K562 (cell line): ENCODE data around the gene HNRNPU. TPM values are rescaled to one million over a fixed set of nuclear protein-coding genes. Genes with fewer than 3 reads are reported as not detected.
A peak's percentile ranks its signal among the peaks of the same experiment; 100 is the strongest.

Source experiments
- ARID1B ChIP-seq: fragments of 450-650 bp; IDR thresholded peaks from 2 replicates; pipeline ENCODE4 v1.6.1; 2016; ENCODE audit warnings: antibody characterized with exemption, mild to moderate bottlenecking, inconsistent platforms
- BACH1 ChIP-seq: fragments of 200-800 bp; sonication (Bioruptor generic); IDR thresholded peaks from 2 replicates; pipeline ENCODE4 v1.6.1; 2016; ENCODE audit warnings: missing genetic modification characterization, missing compliant biosample characterization
- CHD1 ChIP-seq: fragments of 200-600 bp; sonication (generic); IDR thresholded peaks from one replicate; pipeline ENCODE4 v1.6.1; 2012; ENCODE audit warnings: mild to moderate bottlenecking, moderate library complexity, low read length, inconsistent platforms
- HDGF ChIP-seq: fragments of 450-650 bp; IDR thresholded peaks from 2 replicates; pipeline ENCODE4 v1.6.1; 2016
- KLF10 ChIP-seq: fragments of 250-450 bp; sonication (Bioruptor Pico); IDR thresholded peaks from 2 replicates; pipeline ENCODE4 v1.6.1; 2021; ENCODE audit warnings: matching md5 sums
- KLF6 ChIP-seq: fragments of 250-450 bp; sonication (Bioruptor Pico); IDR thresholded peaks from 2 replicates; pipeline ENCODE4 v1.4.0; 2020; ENCODE audit warnings: mild to moderate bottlenecking, moderate library complexity, borderline replicate concordance
- NFE2L1 ChIP-seq: fragments of 450-650 bp; IDR thresholded peaks from 2 replicates; pipeline ENCODE4 v1.6.1; 2016; ENCODE audit warnings: missing genetic modification characterization, low read depth, mild to moderate bottlenecking, missing compliant biosample characterization, moderate library complexity, borderline replicate concordance
- NR2C1 ChIP-seq, 2 experiments: fragments of 450-650 bp; IDR thresholded peaks; 2 replicates each; pipeline ENCODE4 v1.6.1; 2017; ENCODE audit warnings: mild to moderate bottlenecking in 2 of 2, antibody characterized with exemption in 1 of 2, inconsistent platforms in 1 of 2, missing compliant biosample characterization in 1 of 2, missing genetic modification characterization in 1 of 2
- U2AF2 ChIP-seq: fragments of 200-400 bp; formaldehyde crosslinking; optimal IDR thresholded peaks from 2 replicates; pipeline ENCODE3; 2017; ENCODE audit warnings: low read depth, mild to moderate bottlenecking, low read length
- ZC3H11A ChIP-seq: IDR thresholded peaks from 2 replicates; pipeline ENCODE4 v1.6.1; 2012; ENCODE audit warnings: low read depth, low read length, improper control_type of control experiment
- ZFX ChIP-seq: sonication (generic); formaldehyde crosslinking; IDR thresholded peaks from 2 replicates; pipeline ENCODE4 v1.8.0; 2022; ENCODE audit warnings: mild to moderate bottlenecking, missing genetic modification reagents, moderate library complexity
- polyA plus RNA-seq, 8 experiments: library from polyadenylated mRNA; depleted of rRNA in 4 of 8; stranded (reverse) in 5 of 8; unstranded in 3 of 8; fragments of >200 nt; fragmentation: Nextera tagmentation in 2 of 8; fragmentation: Illumina TruSeq in 1 of 8; extraction: Ambion mirVana in 2 of 8; extraction: Trizol in 1 of 8; gene quantifications; 2 replicates each; pipeline versions ENCODE4 v1.2.1 to v1.2.3, GENCODE V29; 2011 to 2014; ENCODE audit warnings: inconsistent platforms in 1 of 8, missing spikeins in 1 of 8
- total RNA-seq, 7 experiments: library from RNA; depleted of rRNA in 6 of 7; stranded (reverse); fragments of >200 nt in 6 of 7; fragmentation: Illumina TruSeq in 2 of 7; extraction: Trizol in 2 of 7; gene quantifications; 2 replicates each; pipeline versions ENCODE4 v1.2.1 to v1.2.3, GENCODE V29; 2011 to 2021; ENCODE audit warnings: low replicate concordance in 1 of 7
- TF ChIP-seq, protein P1 (sequence below): fragments of 250-450 bp; sonication (Bioruptor Pico); IDR thresholded peaks from 2 replicates; pipeline ENCODE4 v1.5.0; 2021; ENCODE audit warnings: mild to moderate bottlenecking, borderline replicate concordance
- TF ChIP-seq, protein P2 (sequence below): fragments of 200-800 bp; sonication (Bioruptor generic); IDR thresholded peaks from 2 replicates; pipeline ENCODE4 v1.6.1; 2017; ENCODE audit warnings: missing genetic modification characterization, missing compliant biosample characterization
- TF ChIP-seq, protein P3 (sequence below), 2 experiments: fragments of 450-650 bp; IDR thresholded peaks; 2 replicates each; pipeline ENCODE4 v1.6.1; 2018; ENCODE audit warnings: mild to moderate bottlenecking in 2 of 2, low read depth in 1 of 2; ENCODE audit not compliant: partially characterized antibody in 2 of 2

Gene HNRNPU
- total and polyA plus RNA-seq, 9 of the 15 experiments (the other 6 are each of a cell fraction or from before 2014, with no cell fraction given), result 159 to 777 (median 577) TPM

DNA sequence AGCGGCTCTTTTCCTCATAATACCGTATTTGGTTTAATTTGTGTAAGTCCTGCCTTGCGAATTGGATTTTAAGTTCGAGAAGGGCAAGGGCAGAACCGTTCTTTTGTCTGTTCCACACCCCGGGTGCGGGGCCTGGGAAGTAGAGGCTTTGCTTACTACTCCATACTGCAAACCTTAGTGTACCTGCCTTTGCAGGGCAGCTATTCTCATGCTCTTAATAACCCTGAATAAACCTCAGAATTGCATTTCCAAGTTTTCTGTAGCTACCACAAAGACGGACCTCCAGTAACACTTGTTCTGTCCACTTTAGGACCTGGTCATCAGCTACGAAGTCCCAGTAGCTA, 657 bp upstream of the HNRNPU start (continued):
- 0 out of 2 replicates have a peak, but pooled peaks have one; percentile 23 for TF ChIP-seq KLF10 (CRISPR knock-in tag)
- peak; percentile 25; the same call in 1 of the 2 replicates for TF ChIP-seq ZC3H11A
- 0 out of 2 replicates have a peak, but pooled peaks have one; percentile 22 for TF ChIP-seq KLF6 (CRISPR knock-in tag)
- TF ChIP-seq ZFX (CRISPR knock-in tag), result peak; percentile 7
- TF ChIP-seq U2AF2, result no peak
- TF ChIP-seq HDGF, result 0 out of 2 replicates have a peak, but pooled peaks have one; percentile 51
- peak; percentile 17 for TF ChIP-seq BACH1 (tag)
- TF ChIP-seq, protein P1, sequence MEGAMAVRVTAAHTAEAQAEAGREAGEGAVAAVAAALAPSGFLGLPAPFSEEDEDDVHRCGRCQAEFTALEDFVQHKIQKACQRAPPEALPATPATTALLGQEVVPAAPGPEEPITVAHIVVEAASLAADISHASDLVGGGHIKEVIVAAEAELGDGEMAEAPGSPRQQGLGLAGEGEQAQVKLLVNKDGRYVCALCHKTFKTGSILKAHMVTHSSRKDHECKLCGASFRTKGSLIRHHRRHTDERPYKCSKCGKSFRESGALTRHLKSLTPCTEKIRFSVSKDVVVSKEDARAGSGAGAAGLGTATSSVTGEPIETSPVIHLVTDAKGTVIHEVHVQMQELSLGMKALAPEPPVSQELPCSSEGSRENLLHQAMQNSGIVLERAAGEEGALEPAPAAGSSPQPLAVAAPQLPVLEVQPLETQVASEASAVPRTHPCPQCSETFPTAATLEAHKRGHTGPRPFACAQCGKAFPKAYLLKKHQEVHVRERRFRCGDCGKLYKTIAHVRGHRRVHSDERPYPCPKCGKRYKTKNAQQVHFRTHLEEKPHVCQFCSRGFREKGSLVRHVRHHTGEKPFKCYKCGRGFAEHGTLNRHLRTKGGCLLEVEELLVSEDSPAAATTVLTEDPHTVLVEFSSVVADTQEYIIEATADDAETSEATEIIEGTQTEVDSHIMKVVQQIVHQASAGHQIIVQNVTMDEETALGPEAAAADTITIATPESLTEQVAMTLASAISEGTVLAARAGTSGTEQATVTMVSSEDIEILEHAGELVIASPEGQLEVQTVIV (CRISPR knock-in tag), result 0 out of 2 replicates have a peak, but pooled peaks have one; percentile 62
- 0 out of 2 replicates have a peak, but pooled peaks have one; percentile 3 for TF ChIP-seq ARID1B
- peak; percentile 70 for TF ChIP-seq CHD1
- TF ChIP-seq NR2C1 (IDR thresholded peaks at IDR 0.05), result no peak
- 0 out of 2 replicates have a peak, but pooled peaks have one; percentile 6 for TF ChIP-seq NR2C1 (tag; IDR thresholded peaks at IDR 0.05)
- TF ChIP-seq NFE2L1 (tag), result no peak
- TF ChIP-seq, protein P2, sequence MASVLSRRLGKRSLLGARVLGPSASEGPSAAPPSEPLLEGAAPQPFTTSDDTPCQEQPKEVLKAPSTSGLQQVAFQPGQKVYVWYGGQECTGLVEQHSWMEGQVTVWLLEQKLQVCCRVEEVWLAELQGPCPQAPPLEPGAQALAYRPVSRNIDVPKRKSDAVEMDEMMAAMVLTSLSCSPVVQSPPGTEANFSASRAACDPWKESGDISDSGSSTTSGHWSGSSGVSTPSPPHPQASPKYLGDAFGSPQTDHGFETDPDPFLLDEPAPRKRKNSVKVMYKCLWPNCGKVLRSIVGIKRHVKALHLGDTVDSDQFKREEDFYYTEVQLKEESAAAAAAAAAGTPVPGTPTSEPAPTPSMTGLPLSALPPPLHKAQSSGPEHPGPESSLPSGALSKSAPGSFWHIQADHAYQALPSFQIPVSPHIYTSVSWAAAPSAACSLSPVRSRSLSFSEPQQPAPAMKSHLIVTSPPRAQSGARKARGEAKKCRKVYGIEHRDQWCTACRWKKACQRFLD (CRISPR knock-in tag), result peak; percentile 8; the same call in 1 of the 2 replicates
- TF ChIP-seq, protein P3, sequence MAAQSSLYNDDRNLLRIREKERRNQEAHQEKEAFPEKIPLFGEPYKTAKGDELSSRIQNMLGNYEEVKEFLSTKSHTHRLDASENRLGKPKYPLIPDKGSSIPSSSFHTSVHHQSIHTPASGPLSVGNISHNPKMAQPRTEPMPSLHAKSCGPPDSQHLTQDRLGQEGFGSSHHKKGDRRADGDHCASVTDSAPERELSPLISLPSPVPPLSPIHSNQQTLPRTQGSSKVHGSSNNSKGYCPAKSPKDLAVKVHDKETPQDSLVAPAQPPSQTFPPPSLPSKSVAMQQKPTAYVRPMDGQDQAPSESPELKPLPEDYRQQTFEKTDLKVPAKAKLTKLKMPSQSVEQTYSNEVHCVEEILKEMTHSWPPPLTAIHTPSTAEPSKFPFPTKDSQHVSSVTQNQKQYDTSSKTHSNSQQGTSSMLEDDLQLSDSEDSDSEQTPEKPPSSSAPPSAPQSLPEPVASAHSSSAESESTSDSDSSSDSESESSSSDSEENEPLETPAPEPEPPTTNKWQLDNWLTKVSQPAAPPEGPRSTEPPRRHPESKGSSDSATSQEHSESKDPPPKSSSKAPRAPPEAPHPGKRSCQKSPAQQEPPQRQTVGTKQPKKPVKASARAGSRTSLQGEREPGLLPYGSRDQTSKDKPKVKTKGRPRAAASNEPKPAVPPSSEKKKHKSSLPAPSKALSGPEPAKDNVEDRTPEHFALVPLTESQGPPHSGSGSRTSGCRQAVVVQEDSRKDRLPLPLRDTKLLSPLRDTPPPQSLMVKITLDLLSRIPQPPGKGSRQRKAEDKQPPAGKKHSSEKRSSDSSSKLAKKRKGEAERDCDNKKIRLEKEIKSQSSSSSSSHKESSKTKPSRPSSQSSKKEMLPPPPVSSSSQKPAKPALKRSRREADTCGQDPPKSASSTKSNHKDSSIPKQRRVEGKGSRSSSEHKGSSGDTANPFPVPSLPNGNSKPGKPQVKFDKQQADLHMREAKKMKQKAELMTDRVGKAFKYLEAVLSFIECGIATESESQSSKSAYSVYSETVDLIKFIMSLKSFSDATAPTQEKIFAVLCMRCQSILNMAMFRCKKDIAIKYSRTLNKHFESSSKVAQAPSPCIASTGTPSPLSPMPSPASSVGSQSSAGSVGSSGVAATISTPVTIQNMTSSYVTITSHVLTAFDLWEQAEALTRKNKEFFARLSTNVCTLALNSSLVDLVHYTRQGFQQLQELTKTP (IDR thresholded peaks at IDR 0.05; ENCODE audit: low read depth in 1 of 2, partially characterized antibody in 2 of 2), result peak in 1 of 2 experiments; percentile 0
